Left ventricle myocardium inferior (tissue), 1 donor: ENCODE measurements around the gene SMS. TPM values are rescaled to one million over a fixed set of nuclear protein-coding genes. Genes with fewer than 3 reads are reported as not detected.

ENCODE experiments used
- DNase-seq: peaks from one replicate; pipeline ENCODE4 v3.0.0-alpha.2; 2020
- H3K27ac ChIP-seq: fragments of 200-600 bp; replicated peaks from 2 replicates; pipeline ENCODE4 v1.8.0; 2021
- H3K27me3 ChIP-seq: fragments of 200-600 bp; 2 replicates; pipeline ENCODE4 v1.8.0; 2021; ENCODE audit warnings: low read depth
- H3K36me3 ChIP-seq: fragments of 200-600 bp; 2 replicates; pipeline ENCODE4 v1.8.0; 2021
- H3K4me1 ChIP-seq: fragments of 200-600 bp; 2 replicates; pipeline ENCODE4 v1.8.0; 2021
- H3K4me3 ChIP-seq: fragments of 200-600 bp; 2 replicates; pipeline ENCODE4 v1.8.0; 2021; ENCODE audit warnings: mild to moderate bottlenecking, moderate library complexity
- H3K9me3 ChIP-seq: fragments of 200-600 bp; replicated peaks from 2 replicates; pipeline ENCODE4 v1.8.0; 2021
- intact Hi-C: fragments of 100-400 bp; cut with micrococcal nuclease; formaldehyde crosslinking; loops from one replicate; pipeline ENCODE4 v1.11.0; 2022
- total RNA-seq: library from RNA; stranded (reverse); fragmentation: NEBNext Ultra II Directional; extraction: Animal tissue kit (Norgen Biotek cat#: 25700); gene quantifications from one replicate; pipeline ENCODE4 v1.2.1, GENCODE V29; 2021
- TF ChIP-seq, protein P1 (sequence below): fragments of 200-600 bp; IDR thresholded peaks from 2 replicates; pipeline ENCODE4 v1.8.0; 2021; ENCODE audit warnings: antibody characterized with exemption, mild to moderate bottlenecking, borderline replicate concordance
- donor health status: DM: no; HTN: yes; CAD: no; lungs with severe emphysema.

The SMS gene
- total RNA-seq, 1 donor from 2014 or later = 46.8 TPM

DNA sequence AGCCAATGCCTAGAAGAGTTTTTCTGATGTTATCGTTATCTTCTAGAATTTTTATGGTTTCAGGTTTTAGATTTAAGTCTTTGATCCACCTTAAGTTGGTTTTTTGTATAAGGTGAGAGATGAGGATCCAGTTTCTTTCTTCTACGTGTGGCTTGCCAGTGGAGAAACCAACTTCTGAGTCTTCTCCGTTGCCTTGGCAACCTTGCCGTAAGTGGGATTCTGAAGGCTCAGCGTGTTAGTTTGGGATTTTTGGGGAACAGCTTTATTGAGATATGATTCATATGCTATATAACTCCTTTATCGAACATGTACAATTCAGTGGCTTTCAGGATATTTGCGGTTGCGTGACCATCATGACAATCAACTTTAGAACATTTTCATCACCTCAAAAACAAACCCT, 17.7 kb downstream of the SMS start:
- no peak overlapping the region for H3K27ac ChIP-seq
- no peak overlapping the region for H3K4me3 ChIP-seq
- H3K27me3 ChIP-seq = no peaks in the 10 kb centered on the region
- H3K36me3 ChIP-seq = no peaks in the 10 kb centered on the region
- intact Hi-C loops = no loop called here
- H3K9me3 ChIP-seq = no peaks in the 10 kb centered on the region
- H3K4me1 ChIP-seq = peaks cover 47% of the 10 kb centered on the region
- TF ChIP-seq, protein P1, sequence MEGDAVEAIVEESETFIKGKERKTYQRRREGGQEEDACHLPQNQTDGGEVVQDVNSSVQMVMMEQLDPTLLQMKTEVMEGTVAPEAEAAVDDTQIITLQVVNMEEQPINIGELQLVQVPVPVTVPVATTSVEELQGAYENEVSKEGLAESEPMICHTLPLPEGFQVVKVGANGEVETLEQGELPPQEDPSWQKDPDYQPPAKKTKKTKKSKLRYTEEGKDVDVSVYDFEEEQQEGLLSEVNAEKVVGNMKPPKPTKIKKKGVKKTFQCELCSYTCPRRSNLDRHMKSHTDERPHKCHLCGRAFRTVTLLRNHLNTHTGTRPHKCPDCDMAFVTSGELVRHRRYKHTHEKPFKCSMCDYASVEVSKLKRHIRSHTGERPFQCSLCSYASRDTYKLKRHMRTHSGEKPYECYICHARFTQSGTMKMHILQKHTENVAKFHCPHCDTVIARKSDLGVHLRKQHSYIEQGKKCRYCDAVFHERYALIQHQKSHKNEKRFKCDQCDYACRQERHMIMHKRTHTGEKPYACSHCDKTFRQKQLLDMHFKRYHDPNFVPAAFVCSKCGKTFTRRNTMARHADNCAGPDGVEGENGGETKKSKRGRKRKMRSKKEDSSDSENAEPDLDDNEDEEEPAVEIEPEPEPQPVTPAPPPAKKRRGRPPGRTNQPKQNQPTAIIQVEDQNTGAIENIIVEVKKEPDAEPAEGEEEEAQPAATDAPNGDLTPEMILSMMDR = no peak
- no peak for DNase-seq

DNA sequence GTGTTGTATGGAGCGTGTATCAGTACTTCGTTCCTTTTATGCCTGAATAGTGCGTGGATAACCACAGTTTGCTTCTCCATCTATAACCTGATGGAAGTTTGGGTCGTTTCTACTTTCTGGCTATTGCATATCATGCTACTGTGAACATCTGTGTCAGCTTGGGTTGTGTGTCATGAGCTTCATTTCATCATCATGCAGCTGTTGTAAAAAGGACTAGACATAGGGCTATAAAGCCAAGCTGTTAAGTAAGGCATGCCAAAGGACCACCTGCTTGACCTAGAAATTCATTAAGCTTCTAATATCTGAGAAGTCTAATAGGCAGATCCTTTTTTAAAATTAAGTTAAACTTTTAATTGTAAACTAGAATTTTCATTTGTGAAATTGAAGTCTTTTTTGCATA, 18.4 kb downstream of the SMS start:
- intact Hi-C loops = no loop called here
- TF ChIP-seq, protein P1 = no peak
- no peaks in the 10 kb centered on the region for H3K9me3 ChIP-seq
- no peaks in the 10 kb centered on the region for H3K36me3 ChIP-seq
- no peak for DNase-seq
- no peaks in the 10 kb centered on the region for H3K27me3 ChIP-seq
- no peak overlapping the region for H3K4me3 ChIP-seq
- no peak overlapping the region for H3K27ac ChIP-seq
- H3K4me1 ChIP-seq = peaks cover 47% of the 10 kb centered on the region

DNA sequence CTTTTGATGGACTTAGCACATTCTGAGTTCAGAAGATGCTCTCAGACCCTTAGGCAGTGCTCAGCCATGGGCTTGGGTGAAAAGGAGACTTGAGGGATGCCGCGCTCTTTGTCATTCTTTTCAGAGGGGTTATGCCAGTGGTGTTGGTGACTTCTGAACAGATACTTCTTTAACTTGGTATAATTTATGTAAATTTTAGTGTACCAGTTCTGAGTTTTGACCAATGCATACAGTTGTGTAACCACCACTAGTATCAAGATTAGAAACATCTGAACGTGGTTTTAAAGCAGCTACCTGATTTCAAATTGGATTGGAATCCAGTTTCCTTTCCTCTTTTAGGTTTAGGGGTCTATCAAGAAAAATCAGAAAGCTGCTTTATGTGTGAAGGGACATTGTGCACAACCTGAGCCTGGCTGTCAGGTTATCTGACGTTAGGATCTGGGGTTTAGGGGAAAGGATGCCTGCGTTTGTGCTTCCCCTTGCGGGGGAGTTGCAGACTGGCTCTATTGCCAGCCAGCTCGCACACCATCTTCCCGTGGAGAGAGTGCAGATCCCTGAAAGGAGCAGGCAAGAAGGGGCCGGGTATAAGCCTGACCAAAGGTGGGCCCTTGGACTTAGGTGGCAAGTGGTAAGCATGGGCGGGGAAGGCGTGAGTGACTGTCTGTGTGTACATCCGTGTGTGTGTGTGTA, 19.0 kb downstream of the SMS start:
- H3K4me1 ChIP-seq = peaks cover 44% of the 10 kb centered on the region
- no peaks in the 10 kb centered on the region for H3K27me3 ChIP-seq
- no peak overlapping the region for H3K4me3 ChIP-seq
- no peak overlapping the region for H3K27ac ChIP-seq
- H3K36me3 ChIP-seq = no peaks in the 10 kb centered on the region
- no peak for DNase-seq
- intact Hi-C loops = no loop called here
- TF ChIP-seq, protein P1 = no peak
- H3K9me3 ChIP-seq = no peaks in the 10 kb centered on the region

DNA sequence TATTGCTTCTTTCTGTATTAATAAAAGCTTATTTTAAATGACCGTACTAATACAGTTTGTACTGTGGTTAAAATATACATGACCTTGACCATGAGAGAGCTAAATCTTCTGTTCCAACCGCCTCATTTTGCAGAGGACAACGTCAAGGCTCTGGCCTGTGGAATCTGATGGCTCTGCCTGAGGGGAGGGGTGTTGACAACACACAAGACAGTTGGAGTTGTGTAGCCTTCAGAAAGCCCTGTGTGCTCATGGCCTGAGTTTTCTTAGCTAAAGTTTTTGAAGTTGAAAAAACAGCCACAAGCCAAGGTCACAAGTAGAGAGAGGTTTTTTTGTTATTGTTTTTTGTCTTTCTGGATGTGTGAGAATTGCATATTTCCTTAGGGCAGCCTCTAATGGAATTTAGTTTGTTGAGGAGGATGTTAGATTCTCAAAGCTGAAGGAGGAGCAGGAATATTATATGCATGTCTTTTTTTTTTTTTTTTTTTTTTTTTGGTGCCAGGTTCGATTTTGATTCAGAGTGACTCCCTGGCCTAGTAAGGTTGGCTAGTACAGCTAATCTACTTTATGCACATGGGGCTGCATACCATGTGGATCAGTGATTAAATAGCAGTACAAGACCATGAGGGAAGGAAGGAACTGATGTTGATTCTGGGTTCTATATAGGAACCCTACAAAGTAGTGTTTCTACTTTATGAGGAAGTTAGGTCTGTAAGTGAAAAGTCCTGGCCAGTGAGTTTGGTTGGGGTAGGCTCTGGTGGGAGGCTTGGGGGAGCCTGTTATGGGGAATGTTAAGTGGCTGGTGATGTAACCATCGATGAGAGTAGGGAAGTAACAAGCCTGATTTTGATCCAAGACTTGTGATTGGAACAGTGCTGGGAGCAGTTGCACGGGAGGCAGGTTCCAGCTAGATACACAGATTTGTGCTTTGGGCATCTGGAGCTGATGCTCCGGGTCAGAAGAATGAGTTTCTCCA, 20.3 kb downstream of the SMS start:
- intact Hi-C loops = no loop called here
- TF ChIP-seq, protein P1 = no peak
- Histone ChIP-seq H3K4me3 (no peak overlapping the region), H3K36me3 (no peaks in the 10 kb centered on the region), H3K4me1 (peaks cover 33% of the 10 kb centered on the region), H3K27ac (peak overlapping the region; percentile 27), H3K9me3 (no peaks in the 10 kb centered on the region), H3K27me3 (no peaks in the 10 kb centered on the region)
- DNase-seq = no peak

DNA sequence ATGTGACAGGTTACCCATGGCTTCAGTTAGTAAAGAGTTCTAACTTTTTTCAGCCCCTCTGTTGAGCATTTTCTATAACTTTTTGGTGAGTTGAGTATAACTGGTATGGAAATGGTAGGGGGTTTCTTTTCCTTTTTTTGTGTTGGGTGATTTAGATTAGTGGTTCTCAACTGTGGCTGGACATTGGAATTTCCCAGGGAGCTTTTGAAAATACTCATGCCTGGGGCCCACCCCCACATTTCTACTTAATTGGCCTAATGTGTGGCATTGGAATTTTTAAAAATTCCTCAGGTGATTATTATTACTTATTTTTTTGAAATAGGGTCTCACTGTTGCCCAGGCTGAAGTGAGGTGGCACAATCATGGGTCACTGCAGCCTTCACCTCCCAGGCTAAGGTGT, 21.9 kb downstream of the SMS start:
- H3K4me3 ChIP-seq = no peak overlapping the region
- TF ChIP-seq, protein P1 = no peak

More for the DNA sequence above, 21.9 kb downstream of the SMS start:
- Histone ChIP-seq H3K9me3 (no peaks in the 10 kb centered on the region), H3K27ac (no peak overlapping the region), H3K36me3 (no peaks in the 10 kb centered on the region), H3K4me1 (peaks cover 33% of the 10 kb centered on the region), H3K27me3 (no peaks in the 10 kb centered on the region)
- DNase-seq = no peak
- intact Hi-C loops = no loop called here
